Measurements from ENCODE around the gene ADAMTS10.

Gene ADAMTS10
- 0.30 to 47.0 (median 6.3) reads per million in 9 experiments for total RNA-seq

DNA sequence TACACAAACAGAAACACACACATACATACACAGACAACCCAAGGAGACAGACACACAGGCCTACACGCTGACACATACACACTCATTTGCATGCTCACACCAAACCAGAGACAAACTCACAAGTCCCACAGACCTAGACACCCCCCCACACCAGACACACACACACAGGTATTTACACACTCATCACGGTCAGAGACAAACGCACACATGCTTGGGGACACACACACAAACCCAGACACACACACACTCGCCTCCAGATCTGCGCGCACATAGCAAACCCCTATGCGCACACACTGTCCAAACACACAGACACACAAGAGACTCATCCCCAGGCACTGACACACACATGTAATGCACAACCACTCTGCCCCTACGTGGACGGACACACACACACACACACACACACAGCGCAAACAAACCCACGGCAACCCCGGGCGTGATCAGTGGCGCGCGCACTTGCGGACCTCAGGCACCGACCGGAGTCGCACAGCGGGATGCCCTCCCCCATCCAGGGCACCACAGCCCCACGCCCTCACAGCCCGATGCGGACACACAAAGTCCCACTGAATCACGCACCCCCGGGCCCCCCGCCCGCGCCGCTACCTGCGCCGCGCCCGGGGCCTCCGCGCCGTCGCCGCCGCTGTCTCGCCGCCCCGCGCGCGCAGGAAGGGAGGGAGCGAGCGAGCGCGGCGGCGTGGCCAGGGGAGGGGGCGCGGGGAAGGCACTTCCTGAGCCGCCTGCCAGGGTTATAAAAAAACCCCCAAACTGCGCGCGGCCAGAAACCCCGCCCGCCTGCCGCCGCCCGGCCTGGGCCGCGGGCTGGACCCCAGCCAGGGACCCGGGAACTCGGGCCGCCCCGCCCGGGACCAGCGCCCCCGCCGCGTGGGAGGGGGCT is at the start of gene ADAMTS10:
Gene ADAMTS10 (minus strand): TSS at position 675 of the 895 bp plus-strand sequence. CDS start 5,005 bp downstream, outside the sequence.
- Mint-ChIP-seq H3K9me3 (no peaks in the 10 kb centered on the region), H3K4me3 (peak within 1 kb of the TSS; percentile 85 to 90), H3K27me3 (no peaks in the 10 kb centered on the region), H3K36me3 (ENCODE audit: insufficient read depth) (peaks cover 7% of the 10 kb centered on the region), H3K4me1 (ENCODE audit: low read depth in 2 of 2) (peaks cover 34 to 46% of the 10 kb centered on the region in 2 donors), H3K27ac (peak within 1 kb of the TSS; percentile 79 to 91)
- peak in 1 of 3 experiments; percentile 36 for DNase-seq
- ATAC-seq (replicated peaks) = peak; percentile 60

DNA sequence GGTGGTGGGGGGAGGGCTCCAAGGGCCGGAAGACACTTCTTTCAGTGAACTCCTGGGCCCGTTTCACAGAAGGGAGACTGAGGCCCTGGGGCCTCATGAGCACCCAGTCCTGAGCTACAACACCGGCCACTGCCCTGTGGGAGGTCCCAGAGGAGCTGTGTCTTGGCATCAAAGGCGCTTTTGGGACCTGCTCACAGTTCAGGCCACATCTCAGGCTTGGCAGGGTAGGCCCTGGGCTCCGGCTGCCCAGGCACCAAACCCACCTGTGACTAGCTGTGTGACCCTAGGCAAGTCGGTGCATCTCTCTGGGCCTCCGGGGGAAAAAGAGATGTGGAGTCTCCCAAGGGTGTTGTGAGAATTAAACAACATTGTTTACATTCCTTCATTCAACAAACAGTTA is 49.4 kb upstream of the ADAMTS10 start:
- DNase-seq (no peak), ATAC-seq (replicated peaks) (no peak)
- Mint-ChIP-seq H3K9me3 (no peaks in the 10 kb centered on the region), H3K27me3 (peaks cover 0 to 8% of the 10 kb centered on the region in 2 donors), H3K4me3 (no peak overlapping the region), H3K36me3 (ENCODE audit: insufficient read depth) (peaks cover 6% of the 10 kb centered on the region), H3K4me1 (ENCODE audit: low read depth in 2 of 2) (peaks cover 34 to 35% of the 10 kb centered on the region in 2 donors), H3K27ac (peak overlapping the region in 1 of 2 donors; percentile 62)

DNA sequence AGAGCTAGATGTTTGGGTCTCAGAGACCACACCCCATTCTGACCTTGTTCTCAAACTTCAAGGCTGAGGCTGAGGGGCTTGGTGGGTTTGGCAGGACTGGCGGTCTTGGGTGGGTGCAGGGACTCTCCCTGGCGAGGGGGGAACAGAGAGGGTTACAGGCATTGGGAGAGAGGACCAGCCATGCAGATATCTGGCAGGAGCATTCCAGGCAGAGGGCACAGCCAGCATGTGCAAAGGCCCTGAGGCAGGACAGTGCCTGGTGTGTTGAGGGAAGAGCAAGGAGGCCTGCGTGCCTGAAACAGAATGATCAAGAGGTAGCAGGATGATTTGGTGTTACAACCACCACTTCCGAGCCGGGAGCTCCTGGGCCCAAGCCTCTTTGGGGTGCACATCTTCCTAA is 47.4 kb upstream of the ADAMTS10 start:
- Mint-ChIP-seq H3K4me1 (ENCODE audit: low read depth in 2 of 2) (peaks cover 23 to 28% of the 10 kb centered on the region in 2 donors), H3K36me3 (ENCODE audit: insufficient read depth) (peaks cover 6% of the 10 kb centered on the region), H3K27me3 (peaks cover 0 to 8% of the 10 kb centered on the region in 2 donors), H3K4me3 (peak overlapping the region in 1 of 2 donors; percentile 53), H3K27ac (no peak overlapping the region), H3K9me3 (no peaks in the 10 kb centered on the region)
- DNase-seq (no peak), ATAC-seq (replicated peaks) (no peak)

DNA sequence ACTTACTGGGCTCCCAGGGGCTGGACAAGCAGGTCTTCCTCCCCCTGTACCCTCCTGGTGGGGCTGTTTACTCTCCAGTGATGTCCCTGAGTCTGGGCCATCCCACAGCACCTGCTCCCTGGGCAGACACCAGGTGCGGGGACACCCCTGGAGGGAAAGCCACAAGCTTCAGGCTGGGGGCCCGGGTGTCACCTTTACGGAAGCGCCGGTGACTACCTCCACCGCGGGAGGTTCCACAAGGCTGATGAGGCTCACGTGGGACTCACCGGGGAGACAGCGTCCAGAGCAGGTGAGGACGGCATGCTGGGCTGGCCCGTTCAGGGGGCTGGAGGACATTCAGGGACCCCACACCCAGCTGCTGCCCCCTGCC is 44.8 kb upstream of the ADAMTS10 start:
- H3K9me3 Mint-ChIP-seq = no peaks in the 10 kb centered on the region
- H3K27ac Mint-ChIP-seq = peak overlapping the region in 1 of 2 donors; percentile 30
- peaks cover 3% of the 10 kb centered on the region for H3K36me3 Mint-ChIP-seq (ENCODE audit: insufficient read depth)
- peaks cover 0 to 19% of the 10 kb centered on the region in 2 donors for H3K27me3 Mint-ChIP-seq
- H3K4me1 Mint-ChIP-seq (ENCODE audit: low read depth in 2 of 2) = peaks cover 17 to 22% of the 10 kb centered on the region in 2 donors
- ATAC-seq (replicated peaks) = peak; percentile 77
- H3K4me3 Mint-ChIP-seq = peak overlapping the region; percentile 53 to 61
- peak; percentile 15 to 36 (median 30) for DNase-seq

DNA sequence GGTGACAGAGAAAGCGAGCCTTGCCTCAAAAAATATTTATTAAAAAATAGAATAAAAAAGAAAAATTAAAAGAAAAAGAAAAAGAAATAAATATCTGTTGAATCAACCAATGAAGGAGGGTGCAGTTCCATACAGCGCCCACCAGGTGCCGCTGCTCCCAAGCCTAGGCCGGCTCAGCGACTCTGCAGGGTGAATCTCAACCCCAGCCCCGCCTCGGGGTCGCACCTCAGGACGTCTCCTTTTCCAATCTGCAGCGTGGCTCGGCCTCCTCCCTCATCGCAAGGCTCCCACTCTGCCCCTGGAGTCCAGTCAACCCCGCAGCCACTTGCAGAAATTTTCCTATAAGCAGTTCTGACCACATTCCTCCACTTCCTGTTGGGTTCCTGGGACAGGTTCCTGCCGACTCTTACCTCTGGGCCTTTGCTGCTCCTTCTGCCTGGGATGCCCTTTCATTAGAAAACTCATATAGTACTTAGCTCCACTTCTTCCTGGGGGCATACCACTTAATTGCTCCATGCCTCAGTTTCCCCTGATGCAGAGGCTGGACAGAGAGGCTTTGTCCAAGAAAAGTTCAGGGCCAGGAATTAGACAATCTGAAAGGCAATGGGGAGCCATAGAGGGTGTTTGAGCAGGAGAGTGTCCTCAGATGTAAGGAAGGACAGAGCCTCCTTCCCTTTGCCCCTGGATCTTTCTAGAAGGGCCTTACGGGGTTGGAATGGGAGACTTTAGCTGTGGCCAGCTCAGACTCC is 44.2 kb upstream of the ADAMTS10 start:
- H3K4me1 Mint-ChIP-seq (ENCODE audit: low read depth in 2 of 2) = peaks cover 17 to 24% of the 10 kb centered on the region in 2 donors
- DNase-seq = peak; percentile 59 to 62 (median 60)

DNA sequence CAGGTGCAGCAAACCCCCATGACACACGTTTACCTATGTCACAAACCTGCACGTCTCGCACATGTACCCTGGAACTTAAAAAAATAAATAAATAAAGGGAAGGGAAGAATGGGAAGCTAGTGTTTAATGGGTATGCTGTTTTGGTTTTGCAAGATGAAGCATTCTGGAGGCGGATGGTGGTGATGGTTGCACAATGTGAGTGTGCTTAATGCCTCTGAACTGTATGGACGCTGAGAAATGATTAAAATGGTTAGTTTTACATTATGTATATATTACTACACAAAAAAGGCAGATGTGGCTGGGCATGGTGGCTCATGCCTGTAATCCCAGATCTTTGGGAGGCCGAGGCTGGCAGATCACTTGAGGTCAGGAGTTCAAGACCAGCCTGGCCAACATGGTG is 37.7 kb upstream of the ADAMTS10 start:
- no peak overlapping the region for H3K27ac Mint-ChIP-seq
- no peaks in the 10 kb centered on the region for H3K9me3 Mint-ChIP-seq
- DNase-seq = no peak
- H3K36me3 Mint-ChIP-seq (ENCODE audit: insufficient read depth) = peaks cover 3% of the 10 kb centered on the region
- peaks cover 20 to 34% of the 10 kb centered on the region in 2 donors for H3K27me3 Mint-ChIP-seq
- ATAC-seq (replicated peaks) = no peak
- H3K4me3 Mint-ChIP-seq = no peak overlapping the region
- peaks cover 0 to 3% of the 10 kb centered on the region in 2 donors for H3K4me1 Mint-ChIP-seq (ENCODE audit: low read depth in 2 of 2)

More for the DNA sequence above, 44.2 kb upstream of the ADAMTS10 start:
- peaks cover 3% of the 10 kb centered on the region for H3K36me3 Mint-ChIP-seq (ENCODE audit: insufficient read depth)
- peaks cover 0 to 19% of the 10 kb centered on the region in 2 donors for H3K27me3 Mint-ChIP-seq
- no peaks in the 10 kb centered on the region for H3K9me3 Mint-ChIP-seq
- H3K4me3 Mint-ChIP-seq = peak overlapping the region; percentile 53 to 61
- ATAC-seq (replicated peaks) = peak; percentile 77
- H3K27ac Mint-ChIP-seq = peak overlapping the region in 1 of 2 donors; percentile 30

DNA sequence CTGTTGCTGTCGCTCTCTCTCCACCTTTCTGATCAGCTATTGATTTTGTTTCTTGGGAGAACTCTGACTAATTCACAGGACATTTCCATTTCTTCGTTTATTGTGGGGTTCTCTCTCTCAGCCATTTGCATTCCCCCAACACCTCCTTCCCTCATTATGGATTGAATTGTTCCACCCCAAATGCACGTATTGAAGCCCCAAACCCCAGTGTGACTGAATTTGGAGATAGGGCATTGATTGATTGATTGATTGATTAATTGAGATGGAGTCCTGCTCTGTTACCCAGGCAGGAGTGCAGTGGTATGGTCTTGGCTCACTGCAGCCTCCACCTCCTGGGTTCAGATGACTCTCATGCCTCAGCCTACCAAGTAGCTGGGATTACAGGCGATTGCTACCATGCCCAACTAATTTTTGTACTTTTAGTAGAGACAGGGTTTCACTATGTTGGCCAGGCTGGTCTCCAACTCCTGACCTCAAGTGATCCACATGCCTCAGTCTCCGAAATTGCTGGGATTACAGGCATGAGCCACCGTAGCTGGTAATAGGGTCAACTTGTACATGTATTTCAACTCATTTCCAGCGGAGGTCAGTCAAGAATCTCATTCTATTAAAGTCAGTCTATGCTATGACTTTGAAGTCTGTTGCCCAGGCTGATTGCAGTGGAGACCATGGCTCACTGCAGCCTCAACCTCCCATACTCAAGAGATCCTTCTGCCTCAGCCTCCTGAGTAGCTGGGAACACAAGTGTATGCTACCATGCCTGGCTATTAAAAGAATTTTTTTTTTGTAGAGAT is 33.5 kb upstream of the ADAMTS10 start:
- DNase-seq (no peak), ATAC-seq (replicated peaks) (no peak)
- Mint-ChIP-seq H3K36me3 (ENCODE audit: insufficient read depth) (no peaks in the 10 kb centered on the region), H3K9me3 (no peaks in the 10 kb centered on the region), H3K27ac (no peak overlapping the region), H3K4me3 (no peak overlapping the region), H3K4me1 (ENCODE audit: low read depth in 2 of 2) (peaks cover 3 to 5% of the 10 kb centered on the region in 2 donors), H3K27me3 (peaks cover 30 to 38% of the 10 kb centered on the region in 2 donors)

DNA sequence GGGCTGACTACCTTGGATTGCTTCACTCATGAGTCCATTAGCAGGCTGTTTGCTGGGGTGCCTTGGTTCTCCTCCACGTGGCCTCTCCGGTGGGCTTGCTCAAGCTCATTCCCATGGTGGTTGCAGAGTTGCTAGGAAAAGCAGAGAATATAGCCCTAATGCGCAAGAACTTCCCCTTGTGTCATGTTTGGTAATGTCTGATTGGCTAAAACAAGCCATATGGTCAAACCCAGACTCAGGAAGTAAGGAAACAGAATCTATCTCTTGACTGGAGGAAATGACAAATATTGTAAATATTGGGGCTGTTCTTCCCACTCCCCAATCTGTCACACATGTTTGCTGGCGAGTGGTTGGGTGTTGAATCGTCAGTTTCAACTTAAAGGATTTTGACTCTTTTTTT is 32.0 kb upstream of the ADAMTS10 start:
- H3K4me1 Mint-ChIP-seq (ENCODE audit: low read depth in 2 of 2) = peaks cover 3 to 9% of the 10 kb centered on the region in 2 donors

DNA sequence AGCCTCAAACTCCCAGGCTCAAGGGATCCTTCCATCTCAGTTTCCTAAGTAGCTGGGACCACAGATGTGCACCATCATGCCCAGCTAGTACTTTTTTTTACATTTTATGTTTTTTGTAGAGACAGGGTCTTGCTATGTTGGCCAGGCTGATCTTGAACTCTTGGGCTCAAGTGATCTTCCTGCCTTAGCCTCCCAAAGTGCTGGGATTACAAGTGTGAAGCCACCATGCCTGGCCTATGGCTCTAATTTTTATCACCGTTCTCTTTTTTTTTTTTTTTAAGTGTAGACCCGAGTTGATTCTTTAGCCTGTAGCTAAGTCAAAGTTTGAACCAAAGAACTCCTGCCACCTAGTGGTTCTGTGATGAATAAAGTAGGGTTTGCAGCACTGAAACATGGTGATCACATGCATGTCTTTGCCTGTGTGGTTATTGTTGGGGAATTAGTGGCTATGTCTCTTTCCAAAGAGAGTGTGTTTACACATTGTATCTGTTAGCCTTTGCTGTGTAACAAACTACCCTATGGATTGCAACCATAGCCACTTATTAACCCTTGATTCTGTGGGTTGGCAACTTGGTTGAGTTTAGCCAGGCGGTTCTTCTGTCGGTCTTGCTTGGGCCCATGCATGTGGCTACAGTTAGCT is 31.5 kb upstream of the ADAMTS10 start:
- H3K4me1 Mint-ChIP-seq (ENCODE audit: low read depth in 2 of 2) = peaks cover 3 to 9% of the 10 kb centered on the region in 2 donors
- peak; percentile 33 to 40 (median 40) for DNase-seq
- H3K27ac Mint-ChIP-seq = no peak overlapping the region
- ATAC-seq (replicated peaks) = peak; percentile 65
- peaks cover 37 to 47% of the 10 kb centered on the region in 2 donors for H3K27me3 Mint-ChIP-seq
- no peaks in the 10 kb centered on the region for H3K36me3 Mint-ChIP-seq (ENCODE audit: insufficient read depth)
- no peak overlapping the region for H3K4me3 Mint-ChIP-seq
- H3K9me3 Mint-ChIP-seq = no peaks in the 10 kb centered on the region

More for the DNA sequence above, 32.0 kb upstream of the ADAMTS10 start:
- H3K9me3 Mint-ChIP-seq = no peaks in the 10 kb centered on the region
- no peak overlapping the region for H3K4me3 Mint-ChIP-seq
- no peak overlapping the region for H3K27ac Mint-ChIP-seq
- no peaks in the 10 kb centered on the region for H3K36me3 Mint-ChIP-seq (ENCODE audit: insufficient read depth)
- H3K27me3 Mint-ChIP-seq = peaks cover 39 to 49% of the 10 kb centered on the region in 2 donors
- DNase-seq = no peak
- ATAC-seq (replicated peaks) = no peak

DNA sequence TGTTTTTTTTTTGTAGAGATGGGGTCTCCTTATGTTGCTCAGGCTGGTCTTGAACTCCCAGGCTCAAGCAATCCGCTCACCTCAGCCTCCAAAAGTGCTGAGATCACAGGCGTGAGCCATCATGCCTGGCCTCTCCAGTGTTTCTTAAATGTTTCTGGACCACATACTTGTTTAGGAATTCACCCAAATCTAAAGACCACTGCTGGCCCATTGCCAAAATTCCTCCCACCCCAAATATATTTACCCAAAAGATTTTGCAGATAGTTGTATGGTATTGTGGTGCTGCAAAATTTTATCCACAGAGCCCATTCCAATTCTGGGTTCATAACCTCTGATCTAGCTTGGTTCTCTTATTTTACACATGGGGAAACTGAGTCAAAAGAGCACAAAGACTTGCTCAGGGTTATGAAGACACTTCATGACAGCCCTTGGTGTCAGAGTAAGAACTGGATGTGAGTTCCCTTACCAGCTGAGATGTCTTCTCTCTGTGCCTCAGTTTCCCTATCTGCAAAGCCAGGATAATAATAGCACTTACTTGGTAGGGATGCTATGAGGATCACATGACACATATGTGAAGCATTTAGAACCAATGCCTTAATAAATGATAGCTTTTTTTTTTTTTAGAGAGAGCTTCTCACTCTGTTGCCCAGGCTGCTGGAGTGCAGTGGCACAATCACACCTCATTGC is 30.8 kb upstream of the ADAMTS10 start:
- no peak overlapping the region for H3K27ac Mint-ChIP-seq
- no peak for ATAC-seq (replicated peaks)
- peaks cover 33 to 40% of the 10 kb centered on the region in 2 donors for H3K27me3 Mint-ChIP-seq
- no peak for DNase-seq
- H3K9me3 Mint-ChIP-seq = no peaks in the 10 kb centered on the region
- peaks cover 3 to 9% of the 10 kb centered on the region in 2 donors for H3K4me1 Mint-ChIP-seq (ENCODE audit: low read depth in 2 of 2)
- H3K36me3 Mint-ChIP-seq (ENCODE audit: insufficient read depth) = no peaks in the 10 kb centered on the region
- H3K4me3 Mint-ChIP-seq = no peak overlapping the region

DNA sequence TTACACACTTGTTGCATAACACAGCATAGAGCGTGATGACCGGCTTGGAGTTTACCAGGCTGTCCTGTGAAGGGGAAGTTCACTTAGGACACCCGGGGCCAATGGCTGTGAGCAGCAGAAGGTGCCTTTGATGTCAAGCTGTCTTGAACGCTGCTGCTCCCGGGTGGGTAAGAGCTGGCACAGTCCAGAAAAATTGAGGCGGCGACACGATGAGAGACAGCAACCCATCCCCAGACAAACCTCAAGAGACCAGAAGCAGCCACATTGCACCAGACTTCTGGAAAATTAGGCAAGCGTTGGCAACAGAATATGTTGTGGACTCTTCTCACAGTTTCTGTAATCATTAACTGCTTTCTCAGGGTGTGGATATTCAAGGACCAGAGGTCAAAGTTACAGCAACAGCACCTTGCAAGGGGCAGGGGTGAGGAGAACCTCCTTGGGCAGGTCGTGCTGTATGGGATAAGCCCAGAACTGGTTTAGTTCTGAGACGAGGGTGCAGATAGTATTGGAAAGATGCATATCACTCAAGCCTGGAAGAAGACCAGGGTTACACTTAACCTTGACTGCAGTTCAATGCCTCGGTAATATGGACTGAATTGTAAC is 30.0 kb upstream of the ADAMTS10 start:
- Mint-ChIP-seq H3K27ac (no peak overlapping the region), H3K27me3 (peaks cover 29 to 33% of the 10 kb centered on the region in 2 donors), H3K36me3 (ENCODE audit: insufficient read depth) (no peaks in the 10 kb centered on the region), H3K4me1 (ENCODE audit: low read depth in 2 of 2) (peaks cover 3 to 9% of the 10 kb centered on the region in 2 donors), H3K9me3 (no peaks in the 10 kb centered on the region), H3K4me3 (no peak overlapping the region)
- no peak for ATAC-seq (replicated peaks)
- DNase-seq = no peak

All from effector memory CD8-positive, alpha-beta T cell (primary cell).